Suppressor macrophage (primary cell): ENCODE results near the gene CLBA1.
"Not testable (repeated sequence)": the region's sequence is repeated elsewhere in the genome, so short reads cannot be mapped to it uniquely, and the experiment has no call there.

Experiments
- DNase-seq, 4 experiments: peaks; one replicate each; pipeline ENCODE4 v3.0.0-alpha.2; 2020 to 2022
- total RNA-seq, 17 experiments: gene quantifications; one replicate each; lab custom pipeline; 2026; ENCODE audit warnings: mixed read lengths in 6 of 17, inconsistent platforms in 3 of 17; lab: John Stamatoyannopoulos, UW

CLBA1 gene
- total RNA-seq, result 0.42 to 7.2 (median 2.3) reads per million in 17 experiments

DNA sequence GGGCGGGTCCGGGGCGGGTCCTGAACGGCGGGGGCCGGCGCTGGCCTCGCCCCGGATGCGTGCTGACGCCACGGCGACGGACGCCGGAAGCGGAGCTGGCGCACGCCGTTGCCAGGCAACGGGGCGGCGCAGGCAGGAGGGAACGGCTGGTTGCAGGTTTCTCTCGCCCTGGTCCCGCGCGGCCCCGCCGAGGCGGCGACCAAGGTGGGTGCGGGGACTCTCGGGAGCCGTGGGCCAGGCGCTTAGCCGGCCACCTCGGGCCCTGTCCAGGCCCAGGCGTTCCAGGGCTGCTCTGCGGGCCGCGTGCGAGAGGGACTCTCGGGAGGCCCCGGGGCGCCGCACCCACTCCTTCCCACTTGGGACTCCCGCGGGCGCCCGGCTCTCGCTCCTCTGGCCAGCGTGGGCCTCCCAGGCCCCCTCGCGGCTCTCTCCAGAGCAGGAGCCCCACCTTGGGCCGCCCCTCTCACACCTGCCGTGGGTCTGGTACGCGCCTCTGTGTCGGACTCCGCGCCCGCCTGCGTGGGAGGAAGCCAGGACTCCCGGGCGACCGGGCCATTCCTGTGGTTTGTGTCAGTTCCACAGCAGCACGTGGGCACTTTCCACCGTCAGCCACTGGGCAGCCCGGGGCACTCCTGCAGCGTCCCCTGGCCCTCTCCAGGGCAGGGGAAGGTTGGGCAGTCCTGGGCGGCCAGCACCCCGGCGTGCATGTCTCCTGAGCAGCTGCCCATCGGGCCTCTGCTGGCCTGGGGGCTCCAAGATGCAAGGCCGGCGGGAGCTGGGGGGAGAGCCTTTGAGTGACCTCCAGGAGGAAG lies at the start of gene CLBA1:
Gene CLBA1, plus strand, starts transcription at position 114 of the 812 bp plus-strand sequence. Its CDS starts 644 bp downstream, at position 758.
- peak; percentile 94 to 99 (median 97) for DNase-seq

- DNase-seq, result no peak
These were observed 49.6 kb upstream of the CLBA1 start for GRCh38 chr14:104935955-104936354.

GRCh38 chr14:104936361-104937155 lies 49.0 kb upstream of the CLBA1 start:
- DNase-seq, result no peak

- DNase-seq, result no peak
These were observed 48.4 kb upstream of the CLBA1 start for GRCh38 chr14:104937161-104937560.

- DNase-seq, result no peak
These were observed 47.8 kb upstream of the CLBA1 start for GRCh38 chr14:104937694-104938365.

GRCh38 chr14:104938436-104938835 lies 47.2 kb upstream of the CLBA1 start:
- no peak for DNase-seq

DNA sequence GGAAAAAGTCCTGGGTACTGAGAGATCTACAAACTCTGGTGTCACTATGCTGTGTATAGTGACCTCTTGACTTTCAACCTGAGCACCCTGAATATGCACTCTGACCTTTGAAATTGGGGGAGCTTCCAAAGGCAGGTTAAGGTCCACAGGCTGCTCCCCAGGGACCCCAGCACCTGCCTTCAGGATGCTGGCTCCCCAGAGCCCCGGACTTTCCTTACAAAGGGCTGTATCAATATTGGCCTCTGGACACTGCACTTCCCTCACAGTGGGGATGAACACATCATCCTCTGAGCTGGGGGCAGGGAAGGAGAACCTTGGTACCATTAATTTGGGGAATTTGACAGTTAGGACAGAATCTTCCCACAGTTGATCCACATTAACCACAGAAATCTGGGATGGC lies 46.6 kb upstream of the CLBA1 start:
- DNase-seq, result no peak

DNA sequence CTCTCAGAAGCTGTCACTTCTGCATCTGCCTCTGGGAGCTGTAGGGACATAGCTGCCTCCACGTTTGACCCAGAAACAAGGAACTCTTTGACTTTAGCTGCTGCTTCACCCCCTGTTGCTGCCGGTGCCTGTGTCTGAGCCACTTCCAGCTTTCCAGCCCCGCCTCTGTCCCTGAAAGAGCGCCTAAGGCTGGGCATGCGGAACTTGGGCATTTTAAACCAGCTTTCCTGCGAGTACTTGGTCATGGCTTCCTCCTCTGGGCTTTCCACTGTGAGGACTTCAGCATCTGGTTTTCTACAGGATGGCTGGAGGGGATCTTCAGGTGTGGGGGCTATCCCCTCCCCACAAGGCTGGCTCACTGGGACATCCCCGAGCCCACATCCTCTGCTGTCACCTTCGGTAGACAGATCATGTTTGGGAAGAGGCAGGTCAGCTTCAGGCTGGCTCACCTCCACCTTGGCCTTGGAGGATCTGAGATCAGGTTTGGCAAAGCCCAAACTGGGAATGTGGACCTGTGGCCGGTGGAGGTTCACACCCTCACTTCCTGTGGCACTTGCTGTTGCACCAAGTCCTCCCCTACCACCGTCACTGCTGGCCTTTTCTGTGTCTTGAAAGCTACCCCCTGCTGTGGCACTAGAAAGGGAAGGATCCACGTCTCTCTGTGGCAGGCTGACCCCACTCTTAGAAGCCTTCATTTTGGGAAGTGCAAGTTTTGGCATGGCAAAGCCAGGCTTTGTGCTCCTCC lies 45.8 kb upstream of the CLBA1 start:
- peak; percentile 21 to 41 (median 36) for DNase-seq

GRCh38 chr14:104940526-104941150 lies 45.0 kb upstream of the CLBA1 start:
- no peak for DNase-seq

GRCh38 chr14:104941508-104942365 lies 43.9 kb upstream of the CLBA1 start:
- DNase-seq, result no peak

- DNase-seq, result no peak
These were observed 43.0 kb upstream of the CLBA1 start for GRCh38 chr14:104942586-104942985.

DNA sequence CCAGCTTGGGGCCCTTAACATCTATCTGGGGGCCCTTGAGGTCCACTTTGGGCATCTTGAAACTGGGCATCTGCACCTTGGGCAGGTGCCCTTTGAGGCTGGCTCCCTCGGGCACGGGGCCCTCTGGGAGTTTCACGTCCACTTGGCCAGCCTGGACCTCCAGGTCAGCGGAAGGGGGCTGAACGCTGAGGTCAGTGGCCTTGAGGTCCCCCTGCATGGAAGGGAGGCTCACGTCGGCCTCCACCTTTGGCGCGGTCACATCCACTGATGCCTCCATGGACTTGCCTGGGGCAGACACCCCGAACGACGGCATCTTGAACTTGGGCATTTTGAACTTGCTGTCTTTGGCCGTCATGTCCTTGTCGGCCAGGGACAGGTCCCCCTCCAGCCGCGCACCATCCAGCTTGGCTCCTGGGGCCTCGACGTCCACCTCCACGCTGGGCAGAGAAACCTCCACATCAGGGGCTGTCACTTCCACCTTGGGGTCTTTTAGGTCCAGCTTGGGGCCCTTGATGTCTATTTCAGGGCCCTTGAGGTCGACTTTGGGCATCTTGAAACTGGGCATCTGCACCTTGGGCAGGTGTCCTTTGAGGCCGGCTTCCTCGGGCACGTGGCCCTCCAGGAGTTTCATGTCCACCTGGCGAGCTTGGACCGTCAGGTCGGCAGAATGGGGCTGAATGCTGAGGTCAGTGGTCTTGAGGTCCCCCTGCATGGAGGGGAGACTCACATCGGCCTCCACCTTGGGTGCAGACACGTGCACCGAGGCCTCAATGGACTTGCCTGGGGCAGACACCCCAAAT lies 42.2 kb upstream of the CLBA1 start:
- DNase-seq, result not testable (repeated sequence)

GRCh38 chr14:104944016-104944308 lies 41.6 kb upstream of the CLBA1 start:
- DNase-seq, result not testable (repeated sequence)

DNA sequence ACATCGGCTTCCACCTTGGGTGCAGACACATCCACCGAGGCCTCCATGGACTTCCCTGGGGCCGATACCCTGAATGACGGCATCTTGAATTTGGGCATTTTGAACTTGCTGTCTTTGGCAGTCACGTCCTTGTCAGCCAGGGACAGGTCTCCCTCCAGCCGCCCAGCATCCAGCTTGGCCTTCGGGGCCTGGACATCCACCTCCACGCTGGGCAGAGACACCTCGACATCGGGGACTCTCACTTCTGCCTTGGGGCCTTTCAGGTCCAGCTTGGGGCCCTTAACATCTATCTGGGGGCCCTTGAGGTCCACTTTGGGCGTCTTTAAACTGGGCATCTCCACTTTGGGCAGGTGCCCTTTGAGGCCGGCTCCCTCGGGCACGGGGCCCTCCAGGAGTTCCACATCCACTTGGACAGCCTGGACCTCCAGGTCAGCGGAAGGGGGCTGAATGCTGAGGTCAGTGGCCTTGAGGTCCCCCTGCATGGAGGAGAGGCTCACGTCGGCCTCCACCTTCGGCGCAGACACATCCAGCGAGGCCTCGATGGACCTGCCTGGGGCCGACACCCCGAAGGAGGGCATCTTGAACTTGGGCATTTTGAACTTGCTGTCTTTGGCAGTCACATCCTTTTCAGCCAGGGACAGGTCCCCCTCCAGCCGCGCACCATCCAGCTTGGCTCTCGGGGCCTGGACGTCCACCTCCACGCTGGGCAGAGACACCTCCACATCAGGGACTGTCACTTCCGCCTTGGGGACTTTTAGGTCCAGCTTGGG lies 41.0 kb upstream of the CLBA1 start:
- DNase-seq, result not testable (repeated sequence)

- not testable (repeated sequence) for DNase-seq
These were observed 40.3 kb upstream of the CLBA1 start for GRCh38 chr14:104945266-104945665.

- DNase-seq, result not testable (repeated sequence)
These were observed 39.3 kb upstream of the CLBA1 start for GRCh38 chr14:104945986-104946965.

DNA sequence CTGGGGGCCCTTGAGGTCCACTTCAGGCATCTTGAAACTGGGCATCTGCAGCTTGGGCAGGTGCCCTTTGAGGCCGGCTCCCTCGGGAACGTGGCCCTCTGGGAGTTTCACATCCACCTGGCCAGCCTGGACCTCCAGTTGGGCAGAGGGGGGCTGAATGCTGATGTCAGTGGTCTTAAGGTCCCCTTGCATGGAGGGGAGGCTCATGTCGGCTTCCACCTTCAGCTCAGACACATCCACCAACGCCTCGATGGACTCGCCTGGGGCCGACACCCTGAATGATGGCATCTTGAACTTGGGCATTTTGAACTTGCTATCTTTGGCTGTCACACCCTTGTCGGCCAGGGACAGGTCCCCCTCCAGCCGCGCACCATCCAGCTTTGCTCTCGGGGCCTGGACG lies 38.4 kb upstream of the CLBA1 start:
- not testable (repeated sequence) for DNase-seq
